Measurements from ENCODE around the gene RASGRP1.

The RASGRP1 gene

GRCh38 chr15:38453971-38454695 is 110.5 kb downstream of the RASGRP1 start, which contains the start of gene FAM98B:
Gene FAM98B (plus strand): TSS chr15:38454127. CDS start chr15:38454162, 35 bp downstream.
- DNase-seq: peak; percentile 86 to 91

DNA sequence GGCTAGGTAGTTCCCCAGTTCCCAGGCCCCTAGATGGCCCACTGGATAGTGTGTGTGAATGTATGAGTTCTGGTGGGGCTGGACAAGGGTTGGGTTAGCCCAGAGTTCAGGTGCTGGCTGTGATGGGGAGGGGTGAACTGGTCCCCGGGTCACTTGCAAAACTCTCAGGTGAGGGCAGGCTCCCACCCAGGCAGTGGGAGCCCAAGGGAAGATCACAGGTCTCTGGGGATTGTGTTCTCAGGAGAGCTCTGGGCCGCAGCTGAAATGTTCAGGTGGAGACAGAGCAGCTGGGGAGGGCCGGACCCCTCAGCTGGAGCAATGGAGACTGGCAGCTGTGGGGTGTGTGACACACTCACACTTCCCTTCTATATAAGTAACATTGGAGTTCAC is 123.5 kb downstream of the RASGRP1 start:
- DNase-seq: no peak

- DNase-seq: peak; percentile 57 to 70
Observed at GRCh38 chr15:38440353-38441129, 124.1 kb downstream of the RASGRP1 start.

All from CD4-positive, alpha-beta T cell treated with Interleukin-4 for 1 hour (primary cell).